GM18867 (cell line): ENCODE measurements around the gene ZNF580.

Source experiments
- ATAC-seq: cut with Tn5 transposase; IDR thresholded peaks from one replicate; pipeline ENCODE4 v1.9.1; 2021; ENCODE audit warnings: mild to moderate bottlenecking, moderate library complexity; ENCODE audit not compliant: unreplicated experiment

ZNF580 gene

GRCh38 chr19:55644191-55644833 is 3.5 kb downstream of the ZNF580 start:
- ATAC-seq: no peak

GRCh38 chr19:55644842-55645511 is 4.2 kb downstream of the ZNF580 start:
- no peak for ATAC-seq

DNA sequence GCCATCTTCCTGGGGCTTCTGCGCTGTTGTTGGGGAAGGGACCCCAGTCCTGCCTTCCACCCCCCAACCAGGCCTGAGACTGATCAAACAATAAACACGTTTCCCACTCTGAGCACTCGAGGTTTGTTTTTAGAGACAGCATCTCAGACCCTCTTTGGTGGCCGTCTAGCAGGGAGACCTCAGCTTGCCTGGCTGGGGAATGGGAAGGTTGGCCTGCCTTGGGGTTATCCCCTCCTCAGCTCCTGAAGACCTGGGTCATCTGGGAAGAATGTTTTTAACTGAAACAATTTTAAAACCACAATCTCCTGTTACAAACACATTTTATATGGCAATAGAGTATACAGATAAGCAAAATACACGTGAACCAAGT is 4.7 kb downstream of the ZNF580 start:
- no peak for ATAC-seq

DNA sequence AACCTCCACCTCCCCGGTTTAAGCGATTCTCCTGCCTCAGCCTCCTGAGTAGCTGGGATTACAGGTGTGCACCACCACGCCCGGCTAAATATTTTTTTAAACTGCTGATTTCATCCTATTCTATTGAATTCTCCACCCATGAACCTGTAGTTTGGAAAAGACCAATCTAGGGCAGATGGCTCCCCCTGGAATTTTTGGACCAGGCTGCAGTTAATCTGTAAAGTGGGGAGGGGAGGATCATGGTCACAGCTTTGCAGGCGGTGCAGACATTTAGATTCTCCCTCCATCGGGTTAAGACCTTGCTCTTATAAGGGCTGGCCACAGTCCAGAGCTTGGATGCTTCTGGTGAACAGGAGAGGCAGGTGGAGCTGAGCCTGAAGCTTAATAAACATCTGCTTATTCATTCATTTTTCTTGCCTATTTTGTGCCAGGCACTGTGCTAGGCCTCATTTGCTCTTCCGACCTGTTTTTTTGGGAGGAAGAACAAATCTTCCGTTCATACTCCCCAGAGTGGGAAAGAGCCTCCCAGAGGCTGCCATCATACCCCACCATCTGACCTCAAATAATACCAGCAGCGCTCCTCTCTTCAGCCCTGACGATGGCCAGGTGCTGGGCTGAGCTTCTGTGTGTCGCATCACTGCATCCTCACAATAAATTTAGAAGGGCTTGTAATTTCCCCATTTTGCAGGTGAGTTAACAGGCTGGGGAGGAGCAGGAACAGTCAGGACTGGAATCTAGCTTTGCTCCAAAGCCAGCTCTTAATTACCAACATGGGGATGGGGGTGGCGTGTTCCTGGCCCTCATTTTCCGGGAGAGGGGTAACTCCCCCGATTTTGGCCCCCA is 6.3 kb downstream of the ZNF580 start:
- no peak for ATAC-seq

DNA sequence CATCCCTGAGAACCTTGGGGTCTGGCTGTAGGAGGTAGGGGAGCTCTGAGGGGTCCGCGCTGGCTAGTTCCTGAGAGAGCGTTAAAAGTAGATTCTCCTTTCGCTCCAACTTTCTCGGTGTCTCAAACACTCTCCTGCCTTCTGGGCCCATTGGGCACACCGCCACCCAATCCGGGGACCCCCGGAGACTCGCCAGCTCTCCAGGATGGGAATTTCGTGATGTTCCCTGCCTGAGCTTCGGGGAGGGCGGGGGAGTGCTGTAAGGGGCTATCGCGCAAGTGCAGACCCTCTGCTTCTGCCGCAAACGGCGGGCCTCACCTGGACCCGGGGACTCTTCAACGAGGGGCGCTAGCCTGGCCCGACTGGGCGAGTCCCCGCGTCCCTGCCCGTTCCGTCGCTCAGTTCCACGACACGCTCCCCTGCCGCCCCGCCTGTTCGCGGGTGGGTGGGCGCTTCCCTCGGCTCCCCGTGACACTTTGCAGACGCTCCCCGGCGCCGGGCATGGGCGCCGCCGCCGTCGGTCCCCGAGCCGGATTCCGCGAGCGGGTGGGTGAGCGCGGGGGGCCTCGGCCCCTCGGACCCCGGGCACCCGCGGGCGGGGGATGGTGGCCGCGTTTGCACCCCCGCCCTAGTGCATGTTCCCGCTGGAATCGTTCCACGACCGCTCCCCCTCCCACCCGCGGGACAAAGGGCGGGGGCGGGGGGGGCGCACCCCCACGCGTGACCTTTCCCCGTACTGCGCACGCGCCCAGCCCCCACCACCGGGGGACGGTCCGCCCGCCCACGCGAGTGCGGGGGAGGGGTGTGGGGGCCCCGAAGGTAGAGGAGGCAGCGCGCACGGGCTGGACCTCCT is 7.2 kb downstream of the ZNF580 start, which contains the start of gene CCDC106:
CCDC106 (plus strand) TSS at position 481 of the 853 bp plus-strand sequence. CDS start 835 bp downstream, outside the sequence.
- ATAC-seq: peak; percentile 27

- no peak for ATAC-seq
Measured at GRCh38 chr19:55648585-55649267, 7.9 kb downstream of the ZNF580 start.

GRCh38 chr19:55649268-55650125 is 8.7 kb downstream of the ZNF580 start:
- ATAC-seq: no peak

DNA sequence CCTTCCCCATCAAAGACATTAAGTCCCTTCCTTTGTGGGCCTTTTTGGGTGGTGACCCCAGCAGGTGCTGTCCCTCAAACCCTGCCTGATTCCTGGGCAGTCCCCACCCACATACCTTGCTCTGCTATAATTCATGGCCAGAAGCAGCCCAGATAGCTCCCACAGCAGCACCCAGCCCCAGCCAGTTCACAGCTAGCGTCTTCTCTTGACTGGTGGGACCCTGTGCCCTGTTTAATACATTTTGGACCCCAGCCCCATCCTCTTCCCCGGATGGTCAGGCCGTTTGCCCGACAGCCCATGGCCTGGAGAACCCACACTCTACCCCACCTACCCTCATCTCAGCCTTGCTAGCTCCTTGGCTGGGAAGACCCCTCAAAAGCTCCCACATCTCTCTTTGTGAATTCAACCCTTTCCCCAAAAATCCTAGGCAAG is 9.3 kb downstream of the ZNF580 start:
- ATAC-seq: no peak

DNA sequence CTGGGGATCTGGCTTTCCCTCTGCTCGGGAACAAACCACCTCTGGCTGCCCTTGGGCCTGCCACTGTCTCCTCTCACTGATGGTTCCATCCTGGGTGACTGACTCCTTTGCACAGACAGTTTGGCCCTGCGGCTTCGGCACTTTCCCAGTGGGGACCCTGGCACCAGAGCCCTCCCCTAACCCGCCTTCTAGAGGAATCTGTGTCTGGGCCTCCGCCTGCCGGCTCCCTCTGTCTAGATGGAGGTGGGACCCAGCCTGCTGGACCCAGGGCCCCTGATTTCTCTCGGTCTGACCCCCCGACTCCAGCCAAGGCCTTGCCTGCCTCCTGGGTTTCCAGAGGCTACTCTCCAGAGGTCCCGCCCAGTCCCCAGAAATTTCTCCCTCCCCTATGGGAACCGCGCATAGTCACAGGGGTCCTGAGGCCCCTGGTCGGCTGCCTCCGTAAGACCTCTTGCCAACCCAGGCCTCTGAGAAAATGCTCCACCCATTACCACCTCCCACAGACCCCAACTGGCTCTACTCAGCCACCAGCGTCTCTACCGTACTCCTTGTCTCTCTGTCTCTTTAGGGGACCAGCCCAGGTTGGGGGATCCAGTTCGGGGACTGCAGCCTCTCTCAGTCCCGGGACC is 9.9 kb downstream of the ZNF580 start:
- ATAC-seq: no peak

DNA sequence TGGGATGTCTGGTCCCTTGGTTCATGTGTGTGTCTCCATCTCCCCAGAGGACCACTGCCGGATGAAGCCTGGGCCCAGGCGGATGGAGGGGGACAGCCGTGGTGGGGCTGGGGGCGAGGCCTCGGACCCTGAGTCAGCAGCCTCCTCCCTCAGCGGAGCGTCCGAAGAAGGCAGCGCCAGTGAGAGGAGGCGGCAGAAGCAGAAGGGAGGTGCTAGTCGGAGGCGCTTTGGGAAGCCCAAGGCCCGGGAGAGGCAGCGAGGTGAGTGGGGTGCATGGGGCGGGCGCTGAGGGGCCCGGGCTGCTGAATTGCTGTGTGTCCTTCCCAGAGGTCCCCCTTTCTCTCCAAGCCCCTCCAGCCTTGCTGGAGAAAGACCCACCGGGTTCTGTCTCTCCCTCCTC is 10.4 kb downstream of the ZNF580 start:
- no peak for ATAC-seq

DNA sequence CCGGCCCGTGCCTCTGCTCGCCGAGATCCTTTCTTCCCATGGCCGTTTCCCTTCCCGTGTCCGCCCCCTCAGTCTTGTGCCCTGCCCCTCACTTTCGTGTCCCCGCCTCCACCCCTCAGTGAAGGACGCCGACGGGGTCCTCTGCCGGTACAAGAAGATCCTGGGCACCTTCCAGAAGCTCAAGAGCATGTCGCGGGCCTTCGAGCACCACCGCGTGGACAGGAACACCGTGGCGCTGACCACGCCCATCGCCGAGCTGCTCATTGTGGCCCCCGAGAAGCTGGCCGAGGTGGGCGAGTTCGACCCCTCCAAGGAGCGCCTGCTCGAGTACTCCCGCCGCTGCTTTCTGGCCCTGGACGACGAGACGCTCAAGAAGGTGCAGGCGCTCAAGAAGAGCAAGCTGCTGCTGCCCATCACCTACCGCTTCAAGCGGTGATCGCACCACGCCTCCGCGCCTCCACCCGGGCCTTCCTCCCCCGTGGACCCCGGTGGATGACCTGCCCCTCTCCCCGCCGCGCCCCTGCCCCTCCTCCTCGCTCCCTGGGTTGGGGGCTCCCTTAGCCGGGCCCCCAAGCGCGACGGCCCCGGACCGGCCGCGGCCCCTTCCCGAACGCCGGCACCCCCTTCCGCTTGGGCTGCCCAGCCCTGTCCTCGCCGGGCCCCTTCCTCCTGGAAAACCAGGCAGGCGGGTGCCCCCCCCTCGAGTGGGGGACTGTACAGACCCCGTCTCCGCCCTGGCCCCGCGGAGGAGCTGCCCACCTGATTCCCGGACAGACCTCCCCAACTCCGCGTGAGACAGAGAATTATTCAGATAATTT is 11.7 kb downstream of the ZNF580 start:
- ATAC-seq: no peak

GRCh38 chr19:55653651-55654322 is 13.0 kb downstream of the ZNF580 start:
- ATAC-seq: peak; percentile 40

DNA sequence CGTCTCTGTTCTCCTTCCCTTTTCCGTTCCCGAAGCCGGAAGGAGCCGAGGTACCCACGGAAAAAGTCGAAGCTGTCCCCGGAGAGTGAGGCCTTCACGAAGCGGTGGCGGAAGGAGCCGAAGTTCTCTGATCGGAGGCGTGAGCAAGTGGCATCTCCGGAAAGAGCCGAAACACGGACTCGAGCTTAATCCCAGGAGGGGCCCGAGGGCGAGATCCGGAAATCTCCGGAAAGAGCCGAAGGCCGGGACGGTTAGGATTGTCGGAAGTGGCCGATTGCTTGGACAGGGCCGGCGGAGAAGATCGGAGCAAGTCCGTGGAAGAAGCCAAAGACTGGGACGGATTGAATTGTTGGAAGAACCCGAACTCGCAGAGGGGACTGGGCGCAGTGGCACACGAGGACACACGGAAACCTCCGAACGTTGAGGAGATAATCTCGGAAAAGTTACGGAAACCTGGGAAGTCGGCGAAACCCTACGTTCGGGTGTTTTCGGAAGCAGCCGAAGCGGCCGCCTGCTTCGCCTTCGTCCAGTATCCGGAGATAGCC is 13.6 kb downstream of the ZNF580 start:
- peak; percentile 59 for ATAC-seq

DNA sequence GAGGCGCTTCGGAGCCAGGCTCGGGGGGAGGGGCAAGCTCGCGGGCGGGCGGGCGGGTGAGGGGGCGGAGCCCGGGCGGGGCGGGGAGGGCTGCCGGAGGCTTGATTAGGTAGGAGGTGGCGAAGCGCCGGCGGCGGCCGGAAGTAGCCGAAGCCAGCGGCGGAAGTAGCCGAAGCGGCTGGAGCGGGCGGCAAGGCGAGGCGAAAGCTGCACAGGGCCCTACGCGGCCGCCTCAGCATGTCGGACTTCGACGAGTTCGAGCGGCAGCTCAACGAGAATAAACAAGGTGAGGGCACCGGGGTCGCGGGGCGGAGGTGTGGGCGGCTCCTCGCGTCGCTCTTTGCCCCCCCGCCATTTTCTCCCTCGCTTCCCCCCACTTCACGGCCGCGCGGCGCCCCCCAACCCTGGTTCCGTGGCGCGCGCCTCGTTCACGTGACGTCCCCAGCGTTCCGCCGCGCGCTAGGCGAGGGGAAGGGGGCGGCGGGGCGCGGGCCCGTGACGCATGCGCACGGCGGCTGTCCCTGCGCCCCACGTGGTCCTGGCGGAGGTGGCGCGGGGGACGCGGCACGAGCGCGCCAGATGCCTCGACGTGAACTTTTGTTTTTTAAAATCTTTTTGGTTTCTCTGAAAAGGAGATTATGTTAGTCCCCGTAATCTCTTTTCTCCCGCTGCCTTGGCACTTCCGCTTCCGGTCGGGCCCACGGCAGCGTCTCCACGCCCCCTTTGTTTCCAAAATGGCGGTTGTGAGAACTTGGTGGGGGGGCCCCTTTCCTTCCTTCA is 14.3 kb downstream of the ZNF580 start, which contains the start of gene U2AF2:
U2AF2 (plus strand) TSS at position 168 of the 780 bp plus-strand sequence; CDS start at position 238, 70 bp downstream.
- ATAC-seq: peak; percentile 34

DNA sequence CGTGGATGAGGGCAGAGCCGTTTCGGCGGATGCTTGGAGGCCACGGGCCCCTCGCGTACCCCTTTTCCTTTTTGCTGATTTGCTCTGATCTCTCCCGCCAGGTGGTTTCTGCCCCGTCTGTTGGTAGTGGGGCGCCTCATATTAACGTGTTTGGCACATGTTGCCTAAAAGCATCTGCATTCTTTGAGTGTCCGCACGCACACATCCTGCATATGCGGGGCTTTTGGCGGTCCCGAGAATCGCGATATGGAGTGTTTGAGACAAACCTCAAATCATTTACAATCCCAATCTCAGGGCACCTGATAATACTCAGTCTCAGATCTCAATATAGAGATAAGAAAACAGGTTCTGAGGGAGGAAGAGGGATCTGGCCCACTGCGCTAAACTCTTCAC is 14.8 kb downstream of the ZNF580 start:
- ATAC-seq: no peak

- ATAC-seq: no peak
Measured at GRCh38 chr19:55656552-55656951, 15.8 kb downstream of the ZNF580 start.
